ENCODE data around the gene CBFA2T3.

CBFA2T3 gene

DNA sequence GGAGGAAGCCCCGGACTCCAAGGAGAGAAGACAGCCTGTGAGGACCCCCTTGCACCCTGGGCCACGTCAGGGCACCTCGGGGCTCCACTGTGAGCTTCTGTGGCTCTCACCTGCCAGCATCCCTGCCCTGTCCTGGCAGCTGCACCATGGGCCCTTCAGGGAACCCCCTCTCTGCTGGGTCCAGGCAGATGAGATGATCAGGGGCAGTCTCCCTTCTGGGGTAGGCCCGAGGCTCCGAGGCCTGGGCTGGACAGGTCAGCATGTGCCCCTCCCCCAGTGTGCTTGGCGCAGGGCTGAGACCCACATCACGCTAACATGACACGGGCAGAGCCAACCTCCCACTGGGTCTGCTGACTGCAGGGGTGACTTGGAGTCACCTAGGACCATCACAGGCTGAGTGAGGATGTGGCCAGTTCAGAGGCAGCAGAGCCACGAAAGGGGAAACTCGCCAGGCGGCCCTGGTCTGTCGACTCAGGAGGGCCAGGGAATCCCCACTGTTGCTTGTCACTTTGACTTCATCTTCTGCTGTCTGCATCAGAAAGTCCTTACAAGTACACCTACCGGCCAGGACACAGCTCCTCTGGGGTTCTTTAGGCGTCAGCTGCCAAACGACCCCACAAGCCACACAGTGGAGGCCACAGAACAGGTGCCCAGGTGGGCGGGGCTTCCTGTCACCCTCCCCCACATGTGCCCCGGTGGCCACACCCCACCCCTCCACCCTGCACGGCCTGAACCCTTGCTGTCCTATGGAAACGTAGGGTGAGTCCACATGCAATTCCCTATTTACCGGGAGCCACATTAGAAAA, 122.5 kb downstream of the CBFA2T3 start:
- DNase-seq (ENCODE audit: low read depth): no peak
- TF ChIP-seq, protein P1, sequence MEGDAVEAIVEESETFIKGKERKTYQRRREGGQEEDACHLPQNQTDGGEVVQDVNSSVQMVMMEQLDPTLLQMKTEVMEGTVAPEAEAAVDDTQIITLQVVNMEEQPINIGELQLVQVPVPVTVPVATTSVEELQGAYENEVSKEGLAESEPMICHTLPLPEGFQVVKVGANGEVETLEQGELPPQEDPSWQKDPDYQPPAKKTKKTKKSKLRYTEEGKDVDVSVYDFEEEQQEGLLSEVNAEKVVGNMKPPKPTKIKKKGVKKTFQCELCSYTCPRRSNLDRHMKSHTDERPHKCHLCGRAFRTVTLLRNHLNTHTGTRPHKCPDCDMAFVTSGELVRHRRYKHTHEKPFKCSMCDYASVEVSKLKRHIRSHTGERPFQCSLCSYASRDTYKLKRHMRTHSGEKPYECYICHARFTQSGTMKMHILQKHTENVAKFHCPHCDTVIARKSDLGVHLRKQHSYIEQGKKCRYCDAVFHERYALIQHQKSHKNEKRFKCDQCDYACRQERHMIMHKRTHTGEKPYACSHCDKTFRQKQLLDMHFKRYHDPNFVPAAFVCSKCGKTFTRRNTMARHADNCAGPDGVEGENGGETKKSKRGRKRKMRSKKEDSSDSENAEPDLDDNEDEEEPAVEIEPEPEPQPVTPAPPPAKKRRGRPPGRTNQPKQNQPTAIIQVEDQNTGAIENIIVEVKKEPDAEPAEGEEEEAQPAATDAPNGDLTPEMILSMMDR (conservative IDR thresholded peaks at IDR 0.05; ENCODE audit: low read depth, low read length): no peak
- no peak overlapping the region for H3K4me3 ChIP-seq (ENCODE audit: low read length)

DNA sequence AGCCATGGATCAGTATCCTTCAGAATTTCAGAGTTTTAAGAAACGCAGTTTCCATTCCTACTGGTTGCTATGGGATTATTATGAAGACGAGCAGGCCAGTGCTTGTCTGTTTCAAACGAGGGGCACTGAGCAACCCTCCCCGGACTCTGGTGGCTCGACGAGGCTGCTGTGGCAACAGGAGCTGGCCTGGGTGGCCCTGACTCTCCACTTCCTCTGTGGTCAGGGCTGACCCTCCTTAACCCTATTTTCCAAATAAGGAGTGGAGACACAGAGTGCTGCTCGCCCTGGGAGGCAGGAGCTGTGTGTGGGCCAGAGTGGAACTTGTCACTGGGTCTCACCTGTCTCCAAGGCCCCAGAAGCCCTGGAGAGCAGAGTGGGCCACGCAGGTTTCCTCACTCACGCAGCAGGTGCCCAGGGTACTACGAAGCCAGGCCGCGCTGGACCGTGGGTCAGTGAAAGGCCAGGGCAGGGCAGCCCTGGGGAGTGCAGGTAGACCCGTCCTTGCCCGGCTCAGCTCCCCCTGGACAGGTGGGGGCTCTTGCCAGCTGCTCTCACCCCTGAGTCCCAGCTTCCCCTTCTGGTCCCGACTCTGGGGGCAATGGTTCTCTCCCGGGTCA, 123.6 kb downstream of the CBFA2T3 start:
- no peak for DNase-seq (ENCODE audit: low read depth)
- TF ChIP-seq, protein P1 (conservative IDR thresholded peaks at IDR 0.05; ENCODE audit: low read depth, low read length): no peak
- H3K4me3 ChIP-seq (ENCODE audit: low read length): no peak overlapping the region

DNA sequence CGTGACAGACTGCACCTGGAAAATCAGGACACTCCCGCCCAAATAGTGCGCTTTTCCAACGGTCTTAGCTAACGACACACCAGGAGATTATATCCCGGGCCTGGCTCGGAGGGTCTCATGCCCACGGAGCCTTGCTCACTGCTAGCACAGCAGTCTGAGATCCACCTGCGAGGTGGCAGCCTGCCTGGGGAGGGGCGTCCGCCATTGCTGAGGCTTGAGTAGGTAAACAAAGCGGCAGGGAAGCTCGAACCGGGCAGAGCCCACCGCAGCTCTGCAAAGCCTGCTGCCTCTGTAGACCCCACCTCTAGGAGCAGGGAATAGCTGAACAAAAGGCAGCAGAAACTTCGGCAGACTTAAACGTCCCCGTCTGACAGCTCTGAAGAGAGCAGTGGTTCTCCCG, 125.4 kb downstream of the CBFA2T3 start:
- TF ChIP-seq, protein P1 (conservative IDR thresholded peaks at IDR 0.05; ENCODE audit: low read depth, low read length): no peak
- no peak overlapping the region for H3K4me3 ChIP-seq (ENCODE audit: low read length)
- no peak for DNase-seq (ENCODE audit: low read depth)

DNA sequence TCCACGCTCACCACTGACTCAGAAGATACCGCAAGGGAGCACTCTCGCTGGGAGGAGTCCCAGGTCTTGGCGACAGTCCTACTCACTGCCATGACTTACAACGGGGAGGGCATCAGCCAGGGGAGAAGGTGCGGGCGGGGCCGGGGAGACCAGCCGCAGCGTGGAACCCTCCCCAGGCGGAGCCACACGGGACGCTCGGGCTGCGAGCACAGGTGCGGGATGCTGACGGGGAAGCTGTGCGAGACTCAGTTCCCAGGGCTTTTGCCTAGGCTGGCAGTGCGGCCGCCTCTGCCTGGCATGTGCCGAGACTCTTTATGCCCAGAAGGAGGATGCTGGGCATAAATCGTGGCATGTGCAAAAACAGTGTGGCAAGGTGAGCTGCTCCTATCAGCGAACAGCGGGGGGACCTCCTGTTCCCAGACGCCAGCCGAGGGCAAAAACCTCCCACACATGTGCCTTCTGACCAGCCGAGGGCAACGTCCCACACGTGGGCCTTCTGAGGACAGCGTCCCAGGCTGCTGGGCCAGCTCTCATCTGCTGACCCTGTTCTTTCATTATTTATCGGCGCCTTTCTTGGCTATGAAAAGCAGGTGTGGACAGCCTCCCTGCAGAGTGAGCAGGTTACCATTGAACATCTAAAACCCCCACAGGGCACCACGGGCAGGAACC, 126.3 kb downstream of the CBFA2T3 start:
- no peak for DNase-seq (ENCODE audit: low read depth)
- no peak overlapping the region for H3K4me3 ChIP-seq (ENCODE audit: low read length)
- TF ChIP-seq, protein P1 (conservative IDR thresholded peaks at IDR 0.05; ENCODE audit: low read depth, low read length): no peak

DNA sequence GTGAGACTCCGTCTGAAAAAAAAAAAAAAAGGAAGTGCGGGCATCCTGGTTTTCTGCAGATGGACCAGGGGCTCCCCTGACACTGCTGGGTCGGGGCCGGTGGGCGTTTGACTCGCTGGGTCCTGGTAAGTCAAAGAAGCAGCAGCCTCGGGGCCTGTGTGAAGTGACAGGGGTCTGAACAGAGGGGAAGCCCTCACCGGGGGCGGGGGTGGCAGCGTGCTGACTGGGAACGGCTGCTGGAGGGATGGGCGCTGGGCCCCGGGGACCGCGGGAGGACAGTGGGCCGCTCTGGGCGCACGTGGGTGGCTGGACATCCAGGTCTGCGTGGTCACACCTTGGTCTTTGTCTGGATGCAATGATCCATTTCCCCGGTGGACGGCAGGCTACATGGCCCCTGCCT, 128.4 kb downstream of the CBFA2T3 start:
- no peak for DNase-seq (ENCODE audit: low read depth)
- H3K4me3 ChIP-seq (ENCODE audit: low read length): no peak overlapping the region
- TF ChIP-seq, protein P1 (conservative IDR thresholded peaks at IDR 0.05; ENCODE audit: low read depth, low read length): no peak

DNA sequence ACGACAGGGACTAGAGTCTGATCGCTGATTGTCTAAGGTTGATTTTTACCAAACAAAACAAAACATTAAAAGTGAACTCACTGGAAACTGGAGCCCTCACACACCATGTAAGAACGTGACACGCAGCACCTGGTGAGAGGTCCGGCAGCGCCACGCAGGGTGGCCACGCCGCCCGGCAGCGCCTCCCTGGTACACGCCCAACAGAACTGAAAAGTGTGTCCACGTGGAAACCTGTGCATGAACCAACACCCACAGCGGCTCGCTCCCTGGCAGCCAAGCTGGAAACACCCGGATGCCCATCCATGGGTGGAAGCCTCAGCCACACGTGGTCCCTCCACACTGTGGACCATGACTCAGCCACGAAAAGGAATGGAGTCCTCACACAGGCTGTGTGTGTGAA, 129.4 kb downstream of the CBFA2T3 start:
- TF ChIP-seq, protein P1 (conservative IDR thresholded peaks at IDR 0.05; ENCODE audit: low read depth, low read length): no peak
- DNase-seq (ENCODE audit: low read depth): no peak
- no peak overlapping the region for H3K4me3 ChIP-seq (ENCODE audit: low read length)

Measured in retinal pigment epithelial cell (primary cell).